A673 (cell line): ENCODE results near the gene MDGA2. TPM values are rescaled to one million over a fixed set of nuclear protein-coding genes. Genes with fewer than 3 reads are reported as not detected.

Experiments used
- BruUV-seq: library from RNA; stranded (reverse); fragments of 400-500 nt; replicated peaks from 2 replicates; lab custom pipeline; 2021; lab: Mats Ljungman, UMichigan
- CTCF ChIA-PET: fragments of 300-600 bp; sonication (Branson Sonifier 250); formaldehyde crosslinking; loops from one replicate; lab custom pipeline; 2022; ENCODE audit warnings: antibody characterized with exemption; lab: Charles Lee
- POLR2A ChIA-PET: fragments of 300-600 bp; sonication (Branson Sonifier 250); formaldehyde crosslinking; loops from one replicate; lab custom pipeline; 2022; ENCODE audit warnings: antibody characterized with exemption; ENCODE audit not compliant: low non-redundant PET; lab: Charles Lee
- DNase-seq: peaks from one replicate; pipeline ENCODE4 v3.0.0-alpha.2; 2015; ENCODE audit warnings: low spot score
- H3K27ac ChIP-seq: fragments of 200-600 bp; sonication (generic); 2 replicates; pipeline ENCODE4 v1.5.1; 2016; ENCODE audit warnings: mixed run types, low read depth, mild to moderate bottlenecking, mixed read lengths, antibody characterized with exemption, low read length; ENCODE audit not compliant: poor library complexity, severe bottlenecking
- H3K27me3 ChIP-seq: fragments of 200-600 bp; sonication (generic); replicated peaks from 2 replicates; pipeline ENCODE4 v1.6.1; 2017; ENCODE audit warnings: mixed run types, low read depth, mild to moderate bottlenecking, mixed read lengths, antibody characterized with exemption, low read length; ENCODE audit not compliant: insufficient read depth, poor library complexity
- H3K36me3 ChIP-seq: fragments of 200-600 bp; sonication (generic); 2 replicates; pipeline ENCODE4 v1.6.1; 2016; ENCODE audit warnings: mixed run types, mild to moderate bottlenecking, mixed read lengths, antibody characterized with exemption, low read length; ENCODE audit not compliant: insufficient read depth, poor library complexity, severe bottlenecking
- H3K4me1 ChIP-seq: fragments of 200-600 bp; sonication (generic); 2 replicates; pipeline ENCODE4 v1.6.1; 2017; ENCODE audit warnings: mixed run types, mild to moderate bottlenecking, mixed read lengths, antibody characterized with exemption, low read length; ENCODE audit not compliant: insufficient read depth, poor library complexity, severe bottlenecking
- H3K4me3 ChIP-seq: fragments of 200-600 bp; sonication (generic); 2 replicates; pipeline ENCODE4 v1.5.1; 2016; ENCODE audit warnings: low read depth, mixed run types, mild to moderate bottlenecking, mixed read lengths, low read length; ENCODE audit not compliant: poor library complexity, severe bottlenecking
- H3K9me3 ChIP-seq: fragments of 200-600 bp; sonication (generic); 2 replicates; pipeline ENCODE4 v1.6.1; 2016; ENCODE audit warnings: mixed run types, low read depth, mild to moderate bottlenecking, mixed read lengths, antibody characterized with exemption, low read length; ENCODE audit not compliant: poor library complexity, severe bottlenecking
- CTCF ChIP-seq: fragments of 300-800, 200-600 bp; sonication (generic); conservative IDR thresholded peaks from 2 replicates; pipeline ENCODE4 v1.5.1; 2017; ENCODE audit warnings: low read depth, mild to moderate bottlenecking, antibody characterized with exemption, low read length, moderate library complexity, mixed read lengths
- EZH2 ChIP-seq: fragments of 200-600 bp; sonication (generic); IDR thresholded peaks from 2 replicates; pipeline ENCODE4 v1.6.1; 2017; ENCODE audit warnings: borderline replicate concordance, low read depth, mild to moderate bottlenecking, mixed read lengths, antibody characterized with exemption, low read length; ENCODE audit not compliant: poor library complexity, severe bottlenecking
- intact Hi-C: fragments of 100-400 bp; cut with micrococcal nuclease; formaldehyde crosslinking; loops from one replicate; pipeline ENCODE4 v1.10.0; 2022; ENCODE audit not compliant: unreplicated experiment
- total RNA-seq: library from RNA; stranded (reverse); gene quantifications from 2 replicates; pipeline ENCODE4 v1.2.3, GENCODE V29; 2021

Gene MDGA2
- total RNA-seq, 1 experiment from 2014 or later = not detected

GRCh38 chr14:46818147-46818546 is 857.3 kb downstream of the MDGA2 start:
- ChIA-PET CTCF (interaction anchor here (0.7 kb wide), 1 partner anchor 1769 kb away, joined by 4 read pairs; no protein-coding TSS in a partner anchor), POLR2A (no interaction called here)
- TF ChIP-seq EZH2 = no peak
- no peak for TF ChIP-seq CTCF
- peaks cover 4% of the 10 kb centered on the region for H3K27me3 ChIP-seq
- H3K4me1 ChIP-seq = no peaks in the 10 kb centered on the region
- H3K9me3 ChIP-seq = no peaks in the 10 kb centered on the region
- intact Hi-C loops = no loop called here
- DNase-seq = no peak
- no peaks in the 10 kb centered on the region for H3K36me3 ChIP-seq
- no peak overlapping the region for H3K4me3 ChIP-seq
- no peak overlapping the region for H3K27ac ChIP-seq
- BruUV-seq = no TSS peak

GRCh38 chr14:46793144-46793543 is 882.3 kb downstream of the MDGA2 start:
- Histone ChIP-seq H3K27me3 (no peaks in the 10 kb centered on the region), H3K4me1 (no peaks in the 10 kb centered on the region), H3K9me3 (peaks cover 6% of the 10 kb centered on the region), H3K36me3 (no peaks in the 10 kb centered on the region), H3K27ac (no peak overlapping the region), H3K4me3 (no peak overlapping the region)
- ChIA-PET CTCF (no interaction called here), POLR2A (no interaction called here)
- no peak for DNase-seq
- BruUV-seq = no TSS peak
- TF ChIP-seq EZH2 = no peak
- TF ChIP-seq CTCF = no peak
- intact Hi-C loops = no loop called here
